WERI-Rb-1 (cell line): Measurements from ENCODE around the gene PXYLP1.

ENCODE experiments used
- DNase-seq: peaks from one replicate; pipeline ENCODE4 v3.0.0-alpha.2; 2020
- H3K27ac ChIP-seq: fragments of 250-450 bp; sonication (Bioruptor Pico); 2 replicates; pipeline ENCODE4 v1.5.1; 2020; ENCODE audit warnings: mild to moderate bottlenecking, moderate library complexity
- H3K27me3 ChIP-seq: fragments of 250-450 bp; sonication (Bioruptor Pico); 2 replicates; pipeline ENCODE4 v1.5.1; 2021; ENCODE audit warnings: mild to moderate bottlenecking, low read depth, moderate library complexity; ENCODE audit not compliant: insufficient read depth, severe bottlenecking
- H3K36me3 ChIP-seq: fragments of 250-450 bp; sonication (Bioruptor Pico); 2 replicates; pipeline ENCODE4 v1.5.1; 2020; ENCODE audit warnings: mild to moderate bottlenecking, moderate library complexity
- H3K4me3 ChIP-seq: 2 replicates; pipeline ENCODE4 v1.5.1; 2011; ENCODE audit warnings: low read depth, mild to moderate bottlenecking, control low read depth, low read length
- H3K9me3 ChIP-seq: fragments of 250-450 bp; sonication (Bioruptor Pico); 2 replicates; pipeline ENCODE4 v1.5.1; 2021; ENCODE audit warnings: mild to moderate bottlenecking, moderate library complexity; ENCODE audit not compliant: severe bottlenecking
- TF ChIP-seq, protein P1 (sequence below): IDR thresholded peaks from 2 replicates; pipeline ENCODE4 v1.5.1; 2011; ENCODE audit warnings: low read depth, mild to moderate bottlenecking, control low read depth, inconsistent platforms, low read length

PXYLP1 gene

DNA sequence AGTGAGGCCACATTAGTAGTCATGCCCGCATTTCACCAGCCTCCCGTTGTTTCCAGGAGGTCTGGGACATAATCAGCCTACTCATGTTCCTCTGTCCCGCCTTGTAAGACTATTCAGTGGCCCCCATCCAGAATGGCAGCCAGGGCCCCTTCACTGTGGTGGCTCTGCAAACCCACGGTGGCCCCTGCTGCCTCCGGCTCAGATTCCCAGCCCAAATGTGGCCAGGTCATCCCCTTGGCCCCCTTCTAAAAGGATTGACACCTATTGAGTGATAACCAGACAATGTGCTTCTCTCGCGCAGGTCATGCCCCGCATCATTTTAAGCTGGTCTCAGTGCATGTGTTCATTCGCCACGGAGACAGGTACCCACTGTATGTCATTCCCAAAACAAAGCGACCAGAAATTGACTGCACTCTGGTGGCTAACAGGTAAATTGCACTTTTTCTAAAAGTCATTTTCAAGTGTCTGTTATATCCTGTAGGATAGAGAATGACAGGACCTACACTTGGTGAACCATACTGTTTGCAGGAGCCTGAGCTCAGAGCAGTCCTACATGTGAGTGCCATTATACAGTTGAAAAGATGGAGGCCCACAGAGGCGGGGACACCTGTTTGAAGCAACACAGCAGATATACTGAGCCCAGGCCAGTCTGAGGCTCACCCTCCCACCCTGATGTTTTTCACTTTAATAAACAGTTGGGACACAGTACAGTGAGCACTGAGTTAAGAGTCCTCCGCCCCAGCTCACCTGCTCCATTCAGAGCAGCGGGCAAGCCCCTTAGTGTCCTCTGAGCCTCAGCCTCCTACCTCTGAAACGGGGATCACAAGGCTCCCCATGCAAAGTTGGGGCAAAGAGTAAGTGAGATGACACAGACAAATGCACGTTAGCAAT, 47.7 kb downstream of the PXYLP1 start:
- no peaks in the 10 kb centered on the region for H3K27me3 ChIP-seq
- H3K4me3 ChIP-seq, result no peak overlapping the region
- H3K36me3 ChIP-seq, result peaks cover 10% of the 10 kb centered on the region
- DNase-seq, result no peak
- H3K9me3 ChIP-seq, result no peaks in the 10 kb centered on the region
- H3K27ac ChIP-seq, result no peak overlapping the region
- TF ChIP-seq, protein P1, sequence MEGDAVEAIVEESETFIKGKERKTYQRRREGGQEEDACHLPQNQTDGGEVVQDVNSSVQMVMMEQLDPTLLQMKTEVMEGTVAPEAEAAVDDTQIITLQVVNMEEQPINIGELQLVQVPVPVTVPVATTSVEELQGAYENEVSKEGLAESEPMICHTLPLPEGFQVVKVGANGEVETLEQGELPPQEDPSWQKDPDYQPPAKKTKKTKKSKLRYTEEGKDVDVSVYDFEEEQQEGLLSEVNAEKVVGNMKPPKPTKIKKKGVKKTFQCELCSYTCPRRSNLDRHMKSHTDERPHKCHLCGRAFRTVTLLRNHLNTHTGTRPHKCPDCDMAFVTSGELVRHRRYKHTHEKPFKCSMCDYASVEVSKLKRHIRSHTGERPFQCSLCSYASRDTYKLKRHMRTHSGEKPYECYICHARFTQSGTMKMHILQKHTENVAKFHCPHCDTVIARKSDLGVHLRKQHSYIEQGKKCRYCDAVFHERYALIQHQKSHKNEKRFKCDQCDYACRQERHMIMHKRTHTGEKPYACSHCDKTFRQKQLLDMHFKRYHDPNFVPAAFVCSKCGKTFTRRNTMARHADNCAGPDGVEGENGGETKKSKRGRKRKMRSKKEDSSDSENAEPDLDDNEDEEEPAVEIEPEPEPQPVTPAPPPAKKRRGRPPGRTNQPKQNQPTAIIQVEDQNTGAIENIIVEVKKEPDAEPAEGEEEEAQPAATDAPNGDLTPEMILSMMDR, result peak; percentile 51

DNA sequence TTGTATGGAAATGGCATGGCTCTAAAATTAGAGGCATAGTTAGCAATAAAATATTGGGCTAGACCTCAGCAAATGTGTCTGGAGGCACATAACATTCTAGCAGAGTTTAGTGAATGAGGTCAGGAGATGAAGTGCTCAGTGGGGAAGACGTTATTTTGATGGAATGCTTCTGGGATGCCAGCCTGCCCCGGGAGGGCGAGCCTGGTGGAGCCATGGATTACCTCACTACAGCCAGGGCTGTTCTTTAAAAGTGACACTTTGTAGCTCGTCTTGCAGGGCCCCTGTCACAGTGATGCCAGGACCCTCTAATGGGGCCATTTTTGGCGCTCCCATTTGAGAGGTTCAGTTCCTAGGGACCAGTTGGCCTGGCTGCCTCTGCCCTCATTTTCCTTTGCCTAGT, 48.5 kb downstream of the PXYLP1 start:
- TF ChIP-seq, protein P1, result no peak
- Histone ChIP-seq H3K27ac (no peak overlapping the region), H3K4me3 (no peak overlapping the region), H3K27me3 (no peaks in the 10 kb centered on the region), H3K36me3 (peaks cover 10% of the 10 kb centered on the region), H3K9me3 (no peaks in the 10 kb centered on the region)
- DNase-seq, result no peak

- TF ChIP-seq, protein P1, result no peak
- Histone ChIP-seq H3K4me3 (no peak overlapping the region), H3K9me3 (no peaks in the 10 kb centered on the region), H3K27ac (no peak overlapping the region), H3K27me3 (no peaks in the 10 kb centered on the region), H3K36me3 (peaks cover 10% of the 10 kb centered on the region)
- no peak for DNase-seq
These were observed 49.1 kb downstream of the PXYLP1 start for GRCh38 chr3:141280690-141281089.

DNA sequence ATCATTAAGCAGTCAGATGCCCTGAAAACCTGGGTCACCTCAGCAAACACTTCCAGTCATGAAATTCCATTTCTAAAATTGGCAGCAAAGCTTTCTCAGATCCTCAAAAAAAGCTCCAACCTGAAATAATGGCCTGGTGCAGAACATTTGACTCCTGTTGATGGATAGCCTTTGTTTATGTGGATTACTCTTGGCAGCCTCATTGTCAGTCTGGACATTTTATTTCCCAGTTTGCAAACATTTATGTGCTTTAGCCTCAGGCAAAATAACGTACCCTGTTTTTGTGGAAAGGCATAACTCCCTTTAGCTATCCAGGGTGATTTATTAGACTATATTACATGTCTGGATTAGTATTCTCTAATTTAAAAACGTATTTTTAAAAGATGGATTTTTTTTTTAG, 53.9 kb downstream of the PXYLP1 start:
- DNase-seq, result no peak
- TF ChIP-seq, protein P1, result no peak
- H3K9me3 ChIP-seq, result no peaks in the 10 kb centered on the region
- no peak overlapping the region for H3K27ac ChIP-seq
- H3K4me3 ChIP-seq, result no peak overlapping the region
- no peaks in the 10 kb centered on the region for H3K27me3 ChIP-seq
- peaks cover 7% of the 10 kb centered on the region for H3K36me3 ChIP-seq

DNA sequence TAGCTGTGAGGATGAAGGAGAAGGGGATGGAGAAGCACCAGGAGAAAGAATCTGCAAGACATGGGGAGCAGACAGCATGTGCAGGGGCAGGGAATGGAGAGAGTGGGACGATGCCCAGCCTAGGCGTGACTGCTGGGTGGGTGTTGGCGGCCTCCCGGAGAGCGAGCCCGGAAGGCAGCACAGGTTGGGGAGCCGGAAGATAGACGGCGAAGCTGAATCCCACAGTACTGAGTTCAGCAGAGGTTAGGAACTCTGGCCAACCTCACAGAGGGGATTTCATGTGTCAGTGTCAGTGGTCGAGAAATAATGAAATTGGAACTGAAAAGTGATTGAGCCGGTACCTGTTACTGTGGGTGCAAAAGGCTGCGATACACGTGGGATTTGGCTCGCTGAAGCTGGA, 55.2 kb downstream of the PXYLP1 start:
- Histone ChIP-seq H3K36me3 (peaks cover 7% of the 10 kb centered on the region), H3K27ac (no peak overlapping the region), H3K4me3 (no peak overlapping the region), H3K27me3 (no peaks in the 10 kb centered on the region), H3K9me3 (no peaks in the 10 kb centered on the region)
- DNase-seq, result no peak
- TF ChIP-seq, protein P1, result no peak
